Measurements from ENCODE around the gene NEDD4L. TPM values are rescaled to one million over a fixed set of nuclear protein-coding genes. Genes with fewer than 3 reads are reported as not detected.
A peak's percentile ranks its signal among the peaks of the same experiment; 100 is the strongest.
"Not testable (repeated sequence)": the region's sequence is repeated elsewhere in the genome, so short reads cannot be mapped to it uniquely, and the experiment has no call there.

Gene NEDD4L
- total RNA-seq, 2 experiments from 2014 or later = 3.2 to 3.3 TPM

- Histone ChIP-seq H3K4me2 (ENCODE audit: low read length) (no peak overlapping the region), H3K4me3 (ENCODE audit: low read depth, low read length, poor library complexity, severe bottlenecking) (no peak overlapping the region), H2AFZ (ENCODE audit: low read length) (no peak overlapping the region), H3K4me1 (ENCODE audit: insufficient read depth, low read length, poor library complexity, severe bottlenecking) (no peaks in the 10 kb centered on the region), H3K79me2 (ENCODE audit: insufficient read depth, low read depth, low read length) (no peaks in the 10 kb centered on the region), H4K20me1 (ENCODE audit: insufficient read depth, low read length) (no peaks in the 10 kb centered on the region), H3K9me3 (ENCODE audit: low read length) (no peaks in the 10 kb centered on the region), H3K36me3 (ENCODE audit: insufficient read depth, low read length) (no peaks in the 10 kb centered on the region), H3K27ac (ENCODE audit: low read depth, low read length, poor library complexity, severe bottlenecking) (no peak overlapping the region), H3K9me2 (ENCODE audit: insufficient read depth, low read length) (no peaks in the 10 kb centered on the region)
- CTCF ChIA-PET (ENCODE audit: unreplicated experiment) = no interaction called here
- no TSS peak for BruUV-seq (replicated peaks)
- intact Hi-C loops (cut with micrococcal nuclease; ENCODE audit: unreplicated experiment) = loop anchor here (10.0 kb wide), 1 partner anchor 716 kb away; no protein-coding TSS in a partner anchor
- no peak for DNase-seq (ENCODE audit: low spot score)
- TF ChIP-seq EZH2phosphoT487 (IDR thresholded peaks at IDR 0.05; ENCODE audit: borderline replicate concordance, low read depth, low read length) = no peak
- no peak for TF ChIP-seq CTCF (conservative IDR thresholded peaks at IDR 0.05; ENCODE audit: low read length)
- POLR2A ChIA-PET = no interaction called here
These were observed 5.1 kb downstream of the NEDD4L start for GRCh38 chr18:58049000-58049688.

- H3K27ac ChIP-seq (ENCODE audit: low read depth, low read length, poor library complexity, severe bottlenecking); intact Hi-C loops (cut with micrococcal nuclease; ENCODE audit: unreplicated experiment); H2AFZ ChIP-seq (ENCODE audit: low read length); H3K9me2 ChIP-seq (ENCODE audit: insufficient read depth, low read length); H4K20me1 ChIP-seq (ENCODE audit: insufficient read depth, low read length); H3K4me1 ChIP-seq (ENCODE audit: insufficient read depth, low read length, poor library complexity, severe bottlenecking); CTCF ChIA-PET (ENCODE audit: unreplicated experiment); H3K4me2 ChIP-seq (ENCODE audit: low read length); DNase-seq (ENCODE audit: low spot score); H3K4me3 ChIP-seq (ENCODE audit: low read depth, low read length, poor library complexity, severe bottlenecking); H3K79me2 ChIP-seq (ENCODE audit: insufficient read depth, low read depth, low read length); H3K9me3 ChIP-seq (ENCODE audit: low read length); H3K36me3 ChIP-seq (ENCODE audit: insufficient read depth, low read length); POLR2A ChIA-PET; BruUV-seq (replicated peaks): not testable (repeated sequence)
These were observed 6.9 kb downstream of the NEDD4L start for GRCh38 chr18:58050963-58051362.

GRCh38 chr18:58051765-58052460, 7.9 kb downstream of the NEDD4L start:
- intact Hi-C loops (cut with micrococcal nuclease; ENCODE audit: unreplicated experiment) = no loop called here
- H3K79me2 ChIP-seq (ENCODE audit: insufficient read depth, low read depth, low read length) = no peaks in the 10 kb centered on the region
- no peak overlapping the region for H3K4me2 ChIP-seq (ENCODE audit: low read length)

More at GRCh38 chr18:58051765-58052460, 7.9 kb downstream of the NEDD4L start:
- no peaks in the 10 kb centered on the region for H3K9me3 ChIP-seq (ENCODE audit: low read length)
- H3K4me3 ChIP-seq (ENCODE audit: low read depth, low read length, poor library complexity, severe bottlenecking) = no peak overlapping the region
- ChIA-PET POLR2A (no interaction called here), CTCF (ENCODE audit: unreplicated experiment) (no interaction called here)
- H3K4me1 ChIP-seq (ENCODE audit: insufficient read depth, low read length, poor library complexity, severe bottlenecking) = no peaks in the 10 kb centered on the region
- TF ChIP-seq CTCF (conservative IDR thresholded peaks at IDR 0.05; ENCODE audit: low read length) (peak; percentile 55), EZH2phosphoT487 (IDR thresholded peaks at IDR 0.05; ENCODE audit: borderline replicate concordance, low read depth, low read length) (no peak)
- no peaks in the 10 kb centered on the region for H3K9me2 ChIP-seq (ENCODE audit: insufficient read depth, low read length)
- H3K27ac ChIP-seq (ENCODE audit: low read depth, low read length, poor library complexity, severe bottlenecking) = no peak overlapping the region
- BruUV-seq (replicated peaks) = no TSS peak
- H3K36me3 ChIP-seq (ENCODE audit: insufficient read depth, low read length) = no peaks in the 10 kb centered on the region
- no peak for DNase-seq (ENCODE audit: low spot score)
- no peak overlapping the region for H2AFZ ChIP-seq (ENCODE audit: low read length)
- no peaks in the 10 kb centered on the region for H4K20me1 ChIP-seq (ENCODE audit: insufficient read depth, low read length)

Data from OCI-LY7 (cell line).